ENCODE results near the gene APCDD1.
A peak's percentile ranks its signal among the peaks of the same experiment; 100 is the strongest.

The APCDD1 gene

GRCh38 chr18:10525371-10525691, 70.9 kb downstream of the APCDD1 start:
- peak overlapping the region; percentile 97 for H3K4me3 ChIP-seq (ENCODE audit: low read depth, low read length)
- in situ Hi-C loops (cut with HindIII; ENCODE audit: low sequenced_read_pairs), result no loop called here
- no peak for TF ChIP-seq CTCF (IDR thresholded peaks at IDR 0.05; ENCODE audit: low read depth, low read length)
- DNase-seq (ENCODE audit: low read depth, low spot score), result peak; percentile 7

- peak within 1 kb of the TSS; percentile 97 for H3K4me3 ChIP-seq (ENCODE audit: low read depth, low read length)
- no peak for TF ChIP-seq CTCF (IDR thresholded peaks at IDR 0.05; ENCODE audit: low read depth, low read length)
- peak; percentile 94 for DNase-seq (ENCODE audit: low read depth, low spot score)
- in situ Hi-C loops (cut with HindIII; ENCODE audit: low sequenced_read_pairs), result no loop called here
Measured at GRCh38 chr18:10525697-10526560, 71.5 kb downstream of the APCDD1 start, which contains the start of gene NAPG. Gene NAPG, plus strand, starts transcription at chr18:10526027. Its CDS starts 76 bp downstream, at chr18:10526103.

- peak overlapping the region; percentile 97 for H3K4me3 ChIP-seq (ENCODE audit: low read depth, low read length)
- no peak for DNase-seq (ENCODE audit: low read depth, low spot score)
- no peak for TF ChIP-seq CTCF (IDR thresholded peaks at IDR 0.05; ENCODE audit: low read depth, low read length)
- in situ Hi-C loops (cut with HindIII; ENCODE audit: low sequenced_read_pairs), result no loop called here
Measured at GRCh38 chr18:10526561-10526949, 72.1 kb downstream of the APCDD1 start.

GRCh38 chr18:10528439-10528838, 74.0 kb downstream of the APCDD1 start:
- TF ChIP-seq CTCF (IDR thresholded peaks at IDR 0.05; ENCODE audit: low read depth, low read length), result no peak

GRCh38 chr18:10530002-10530401, 75.6 kb downstream of the APCDD1 start:
- no peak for DNase-seq (ENCODE audit: low read depth, low spot score)
- TF ChIP-seq CTCF (IDR thresholded peaks at IDR 0.05; ENCODE audit: low read depth, low read length), result no peak
- H3K4me3 ChIP-seq (ENCODE audit: low read depth, low read length), result no peak overlapping the region
- in situ Hi-C loops (cut with HindIII; ENCODE audit: low sequenced_read_pairs), result no loop called here

More at GRCh38 chr18:10528439-10528838, 74.0 kb downstream of the APCDD1 start:
- no peak for DNase-seq (ENCODE audit: low read depth, low spot score)
- no peak overlapping the region for H3K4me3 ChIP-seq (ENCODE audit: low read depth, low read length)
- in situ Hi-C loops (cut with HindIII; ENCODE audit: low sequenced_read_pairs), result no loop called here

- TF ChIP-seq CTCF (IDR thresholded peaks at IDR 0.05; ENCODE audit: low read depth, low read length), result no peak
- no peak overlapping the region for H3K4me3 ChIP-seq (ENCODE audit: low read depth, low read length)
- peak; percentile 7 for DNase-seq (ENCODE audit: low read depth, low spot score)
- in situ Hi-C loops (cut with HindIII; ENCODE audit: low sequenced_read_pairs), result no loop called here
Measured at GRCh38 chr18:10530852-10531251, 76.4 kb downstream of the APCDD1 start.

Measured in astrocyte of the spinal cord (primary cell).